H9 (cell line): Measurements from ENCODE around the gene PRR13. TPM values are rescaled to one million over a fixed set of nuclear protein-coding genes. Genes with fewer than 3 reads are reported as not detected.

ENCODE experiments used
- DNase-seq: peaks from one replicate; pipeline ENCODE4 v3.0.0-alpha.2; 2017
- H2AFZ ChIP-seq: one replicate; pipeline ENCODE4 v1.6.1; 2013; ENCODE audit warnings: mild to moderate bottlenecking, low read length, control low read depth, moderate library complexity
- H2AK5ac ChIP-seq: 2 replicates; pipeline ENCODE4 v1.6.1; 2013; ENCODE audit warnings: low read length, control low read depth, mixed read lengths; ENCODE audit not compliant: insufficient read length
- H2BK120ac ChIP-seq: one replicate; pipeline ENCODE4 v1.6.1; 2013; ENCODE audit warnings: low read depth, mild to moderate bottlenecking, low read length, control low read depth, inconsistent platforms; ENCODE audit not compliant: poor library complexity, severe bottlenecking
- H2BK12ac ChIP-seq: 2 replicates; pipeline ENCODE4 v1.6.1; 2013; ENCODE audit warnings: low read length, control low read depth, mixed read lengths, low read depth; ENCODE audit not compliant: insufficient read length
- H2BK15ac ChIP-seq: 2 replicates; pipeline ENCODE4 v1.6.1; 2013; ENCODE audit warnings: low read depth, low read length, control low read depth
- H2BK20ac ChIP-seq: one replicate; pipeline ENCODE4 v1.6.1; 2013; ENCODE audit warnings: low read depth, mild to moderate bottlenecking, low read length, control low read depth, inconsistent platforms; ENCODE audit not compliant: poor library complexity, severe bottlenecking
- H2BK5ac ChIP-seq: 2 replicates; pipeline ENCODE4 v1.6.1; 2013; ENCODE audit warnings: low read length, control low read depth, mixed read lengths; ENCODE audit not compliant: insufficient read length
- H3K14ac ChIP-seq: 2 replicates; pipeline ENCODE4 v1.6.1; 2013; ENCODE audit warnings: low read length, control low read depth; ENCODE audit not compliant: insufficient read depth
- H3K18ac ChIP-seq: 2 replicates; pipeline ENCODE4 v1.6.1; 2013; ENCODE audit warnings: low read depth, mild to moderate bottlenecking, mixed read lengths, low read length, control low read depth; ENCODE audit not compliant: insufficient read length
- H3K23ac ChIP-seq: 2 replicates; pipeline ENCODE4 v1.6.1; 2013; ENCODE audit warnings: low read length, control low read depth, mixed read lengths, low read depth; ENCODE audit not compliant: insufficient read length
- H3K23me2 ChIP-seq: 2 replicates; pipeline ENCODE4 v1.6.1; 2013; ENCODE audit warnings: low read depth, mild to moderate bottlenecking, mixed read lengths, low read length, control low read depth; ENCODE audit not compliant: insufficient read length, poor library complexity, severe bottlenecking
- H3K27ac ChIP-seq: 2 replicates; pipeline ENCODE4 v1.5.1; 2013; ENCODE audit warnings: low read length, control low read depth, mixed read lengths, low read depth; ENCODE audit not compliant: insufficient read length
- H3K27me3 ChIP-seq: 2 replicates; pipeline ENCODE4 v1.6.1; 2013; ENCODE audit warnings: low read length, control low read depth, inconsistent platforms; ENCODE audit not compliant: insufficient read depth
- H3K4ac ChIP-seq: 2 replicates; pipeline ENCODE4 v1.6.1; 2013; ENCODE audit warnings: low read depth, mild to moderate bottlenecking, control low read depth, inconsistent platforms, low read length, moderate library complexity
- H3K4me1 ChIP-seq: 2 replicates; pipeline ENCODE4 v1.6.1; 2013; ENCODE audit warnings: low read length, control low read depth, inconsistent platforms; ENCODE audit not compliant: insufficient read depth
- H3K4me2 ChIP-seq: 2 replicates; pipeline ENCODE4 v1.6.1; 2013; ENCODE audit warnings: low read length, control low read depth, mixed read lengths; ENCODE audit not compliant: insufficient read length, insufficient read depth
- H3K56ac ChIP-seq: 2 replicates; pipeline ENCODE4 v1.6.1; 2013; ENCODE audit warnings: low read depth, mild to moderate bottlenecking, mixed read lengths, low read length, control low read depth; ENCODE audit not compliant: insufficient read length
- H3K79me1 ChIP-seq: 2 replicates; pipeline ENCODE4 v1.6.1; 2013; ENCODE audit warnings: low read depth, mild to moderate bottlenecking, moderate library complexity, low read length, control low read depth, inconsistent platforms; ENCODE audit not compliant: insufficient read depth, poor library complexity, severe bottlenecking
- H3K79me2 ChIP-seq: 2 replicates; pipeline ENCODE4 v1.6.1; 2013; ENCODE audit warnings: low read length, control low read depth, inconsistent platforms; ENCODE audit not compliant: insufficient read depth
- H3K9ac ChIP-seq: 2 replicates; pipeline ENCODE4 v1.6.1; 2013; ENCODE audit warnings: low read length, control low read depth, mixed read lengths; ENCODE audit not compliant: insufficient read length; ENCODE audit errors: extremely low read depth
- H3K9me3 ChIP-seq: one replicate; pipeline ENCODE4 v1.6.1; 2013; ENCODE audit warnings: low read depth, low read length, inconsistent platforms; ENCODE audit not compliant: control insufficient read depth
- H3T11ph ChIP-seq: one replicate; pipeline ENCODE4 v1.6.1; 2013; ENCODE audit warnings: mild to moderate bottlenecking, low read length, control low read depth, inconsistent platforms
- H4K20me1 ChIP-seq: one replicate; pipeline ENCODE4 v1.6.1; 2013; ENCODE audit not compliant: control insufficient read depth, insufficient read length, insufficient read depth
- H4K5ac ChIP-seq: 2 replicates; pipeline ENCODE4 v1.6.1; 2013; ENCODE audit warnings: low read depth, mild to moderate bottlenecking, mixed read lengths, low read length, control low read depth; ENCODE audit not compliant: insufficient read length
- H4K8ac ChIP-seq: replicated peaks from 2 replicates; pipeline ENCODE4 v1.6.1; 2013; ENCODE audit warnings: low read length, control low read depth, mixed read lengths, low read depth; ENCODE audit not compliant: insufficient read length
- H4K91ac ChIP-seq: 2 replicates; pipeline ENCODE4 v1.6.1; 2013; ENCODE audit warnings: low read depth, mild to moderate bottlenecking, moderate library complexity, mixed read lengths, low read length, control low read depth; ENCODE audit not compliant: insufficient read length
- H3K27ac Mint-ChIP-seq, 3 experiments: 2 replicates in 2 of 3; 3 replicates in 1 of 3; pipeline ENCODE4 v1.8.0; 2020 to 2021; ENCODE audit warnings: mixed read lengths in 3 of 3, mild to moderate bottlenecking in 1 of 3, moderate library complexity in 1 of 3
- H3K27me3 Mint-ChIP-seq: 2 replicates; pipeline ENCODE4 v1.8.0; 2021; ENCODE audit warnings: low read depth, mild to moderate bottlenecking, moderate library complexity, mixed read lengths
- H3K36me3 Mint-ChIP-seq, 3 experiments: 2 replicates in 2 of 3; 3 replicates in 1 of 3; pipeline ENCODE4 v1.8.0; 2020 to 2021; ENCODE audit warnings: low read depth in 3 of 3, mixed read lengths in 3 of 3; ENCODE audit not compliant: insufficient read depth in 1 of 3
- H3K4me1 Mint-ChIP-seq, 2 experiments: 2 replicates each; pipeline ENCODE4 v1.8.0; 2020; ENCODE audit warnings: mixed read lengths in 2 of 2
- H3K4me3 Mint-ChIP-seq, 2 experiments: 2 replicates in 1 of 2; 3 replicates in 1 of 2; pipeline ENCODE4 v1.8.0; 2020 to 2021; ENCODE audit warnings: mild to moderate bottlenecking in 2 of 2, mixed read lengths in 2 of 2, moderate library complexity in 1 of 2
- H3K9me3 Mint-ChIP-seq, 2 experiments: 2 replicates in 1 of 2; 3 replicates in 1 of 2; pipeline ENCODE4 v1.8.0; 2020; ENCODE audit warnings: mild to moderate bottlenecking in 2 of 2, mixed read lengths in 2 of 2, moderate library complexity in 1 of 2
- CTCF ChIP-seq: fragments of 200-600 bp; sonication (generic); conservative IDR thresholded peaks from 3 replicates; pipeline ENCODE4 v1.8.0; 2021; ENCODE audit warnings: antibody characterized with exemption, mild to moderate bottlenecking
- WGBS: extraction: QIAGEN DNeasy Blood & Tissue Kit; methylation state at CpG from one replicate; pipeline ENCODE4 v1.1.7; 2013; ENCODE audit warnings: missing lambda C conversion rate, low lambda C conversion rate, mixed read lengths; ENCODE audit not compliant: insufficient read length; ENCODE audit errors: extremely low coverage; 5-methylcytosine and 5-hydroxymethylcytosine counted together
- total RNA-seq: library from RNA; stranded (reverse); gene quantifications from 2 replicates; pipeline ENCODE4 v1.2.1, GENCODE V29; 2021

The PRR13 gene
- total RNA-seq, 1 experiment from 2014 or later: 147 TPM

- Histone ChIP-seq H3K23ac (no peak overlapping the region), H3T11ph (no peak overlapping the region), H3K23me2 (no peaks in the 10 kb centered on the region), H3K4ac (no peak overlapping the region), H2AFZ (no peak overlapping the region), H3K4me1 (no peaks in the 10 kb centered on the region), H2BK5ac (no peak overlapping the region), H3K56ac (no peak overlapping the region), H3K27ac (no peak overlapping the region), H3K9me3 (no peaks in the 10 kb centered on the region), H4K8ac (no peak overlapping the region), H3K79me1 (no peaks in the 10 kb centered on the region), H3K79me2 (no peaks in the 10 kb centered on the region), H4K20me1 (no peaks in the 10 kb centered on the region), H2BK12ac (no peak overlapping the region), H2BK15ac (no peak overlapping the region), H2AK5ac (no peak overlapping the region), H2BK120ac (no peak overlapping the region), H3K27me3 (no peaks in the 10 kb centered on the region), H4K5ac (no peak overlapping the region), H4K91ac (no peak overlapping the region), H2BK20ac (no peak overlapping the region), H3K9ac (no peak overlapping the region), H3K4me2 (no peak overlapping the region), H3K18ac (no peak overlapping the region), H3K14ac (no peak overlapping the region)
- peaks cover 3% of the 10 kb centered on the region for H3K27me3 Mint-ChIP-seq
- H3K27ac Mint-ChIP-seq: no peak overlapping the region
- H3K9me3 Mint-ChIP-seq: no peaks in the 10 kb centered on the region
- DNase-seq: no peak
- WGBS: no CpG with 5 or more reads among the region's 5 CpGs
- no peak for TF ChIP-seq CTCF
- no peak overlapping the region for H3K4me3 Mint-ChIP-seq
- H3K4me1 Mint-ChIP-seq: peaks cover 2% of the 10 kb centered on the region in 2 experiments; a peak in 1 of 4 replicates
- no peaks in the 10 kb centered on the region for H3K36me3 Mint-ChIP-seq
Observed at GRCh38 chr12:53430116-53430515, 11.4 kb upstream of the PRR13 start.
